ENCODE measurements around the gene PHYHD1. TPM values are rescaled to one million over a fixed set of nuclear protein-coding genes. Genes with fewer than 3 reads are reported as not detected.

PHYHD1 gene
- total and polyA plus RNA-seq, 2 of the 13 experiments (the other 11 are each of a cell fraction or from before 2014, with no cell fraction given), result 10.6 to 25.3 TPM

DNA sequence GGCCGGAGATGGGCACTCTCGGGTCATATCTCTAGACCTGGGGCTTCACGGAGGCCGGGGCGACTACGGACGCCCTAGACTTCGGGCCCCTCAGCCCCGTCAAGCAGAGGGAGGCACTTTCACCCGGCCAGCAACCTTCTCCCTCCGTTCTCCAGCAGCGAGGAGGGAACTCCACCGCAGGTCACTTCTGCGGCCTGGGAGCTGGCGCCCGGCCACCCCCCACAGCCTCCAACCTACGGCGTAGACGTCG is 26.4 kb downstream of the PHYHD1 start (continued):
- TF ChIP-seq ZSCAN5A (CRISPR knock-in tag; IDR thresholded peaks at IDR 0.05; ENCODE audit: borderline replicate concordance) (no peak), HHEX (CRISPR knock-in tag; IDR thresholded peaks at IDR 0.05) (no peak), SKI (IDR thresholded peaks at IDR 0.05; ENCODE audit: partially characterized antibody) (no peak), KAT2B (IDR thresholded peaks at IDR 0.05; ENCODE audit: borderline replicate concordance, low read depth, low read length) (no peak), LCORL (IDR thresholded peaks at IDR 0.05) (no peak), LCORL (CRISPR knock-in tag; IDR thresholded peaks at IDR 0.05) (no peak), ZNF382 (CRISPR knock-in tag; IDR thresholded peaks at IDR 0.05; ENCODE audit: borderline replicate concordance) (no peak), ZNF160 (CRISPR knock-in tag; IDR thresholded peaks at IDR 0.05) (peak; percentile 63; the same call in 1 of the 2 replicates), CEBPB (IDR thresholded peaks at IDR 0.05; ENCODE audit: borderline replicate concordance, low read depth, low read length) (no peak), BHLHE40 (IDR thresholded peaks at IDR 0.05; ENCODE audit: low read length) (no peak), ZNF24 (IDR thresholded peaks at IDR 0.05) (no peak), ZNF276 (CRISPR knock-in tag; IDR thresholded peaks at IDR 0.05; ENCODE audit: low read depth) (0 out of 2 replicates have a peak, but pooled peaks have one; percentile 3), HNF1A (IDR thresholded peaks at IDR 0.05; ENCODE audit: low read depth) (no peak), HNF1A (CRISPR knock-in tag; IDR thresholded peaks at IDR 0.05; ENCODE audit: borderline replicate concordance) (no peak), ZNF615 (CRISPR knock-in tag; IDR thresholded peaks at IDR 0.05; ENCODE audit: borderline replicate concordance) (no peak), MEF2D (CRISPR knock-in tag; IDR thresholded peaks at IDR 0.05) (no peak)
- TF ChIP-seq, protein P1, sequence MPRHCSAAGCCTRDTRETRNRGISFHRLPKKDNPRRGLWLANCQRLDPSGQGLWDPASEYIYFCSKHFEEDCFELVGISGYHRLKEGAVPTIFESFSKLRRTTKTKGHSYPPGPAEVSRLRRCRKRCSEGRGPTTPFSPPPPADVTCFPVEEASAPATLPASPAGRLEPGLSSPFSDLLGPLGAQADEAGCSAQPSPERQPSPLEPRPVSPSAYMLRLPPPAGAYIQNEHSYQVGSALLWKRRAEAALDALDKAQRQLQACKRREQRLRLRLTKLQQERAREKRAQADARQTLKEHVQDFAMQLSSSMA (CRISPR knock-in tag; IDR thresholded peaks at IDR 0.05), result no peak
- TF ChIP-seq, protein P2, sequence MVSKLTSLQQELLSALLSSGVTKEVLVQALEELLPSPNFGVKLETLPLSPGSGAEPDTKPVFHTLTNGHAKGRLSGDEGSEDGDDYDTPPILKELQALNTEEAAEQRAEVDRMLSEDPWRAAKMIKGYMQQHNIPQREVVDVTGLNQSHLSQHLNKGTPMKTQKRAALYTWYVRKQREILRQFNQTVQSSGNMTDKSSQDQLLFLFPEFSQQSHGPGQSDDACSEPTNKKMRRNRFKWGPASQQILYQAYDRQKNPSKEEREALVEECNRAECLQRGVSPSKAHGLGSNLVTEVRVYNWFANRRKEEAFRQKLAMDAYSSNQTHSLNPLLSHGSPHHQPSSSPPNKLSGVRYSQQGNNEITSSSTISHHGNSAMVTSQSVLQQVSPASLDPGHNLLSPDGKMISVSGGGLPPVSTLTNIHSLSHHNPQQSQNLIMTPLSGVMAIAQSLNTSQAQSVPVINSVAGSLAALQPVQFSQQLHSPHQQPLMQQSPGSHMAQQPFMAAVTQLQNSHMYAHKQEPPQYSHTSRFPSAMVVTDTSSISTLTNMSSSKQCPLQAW (CRISPR knock-in tag; IDR thresholded peaks at IDR 0.05), result peak; percentile 54
